ENCODE data around the gene TGFBR2.

The TGFBR2 gene

DNA sequence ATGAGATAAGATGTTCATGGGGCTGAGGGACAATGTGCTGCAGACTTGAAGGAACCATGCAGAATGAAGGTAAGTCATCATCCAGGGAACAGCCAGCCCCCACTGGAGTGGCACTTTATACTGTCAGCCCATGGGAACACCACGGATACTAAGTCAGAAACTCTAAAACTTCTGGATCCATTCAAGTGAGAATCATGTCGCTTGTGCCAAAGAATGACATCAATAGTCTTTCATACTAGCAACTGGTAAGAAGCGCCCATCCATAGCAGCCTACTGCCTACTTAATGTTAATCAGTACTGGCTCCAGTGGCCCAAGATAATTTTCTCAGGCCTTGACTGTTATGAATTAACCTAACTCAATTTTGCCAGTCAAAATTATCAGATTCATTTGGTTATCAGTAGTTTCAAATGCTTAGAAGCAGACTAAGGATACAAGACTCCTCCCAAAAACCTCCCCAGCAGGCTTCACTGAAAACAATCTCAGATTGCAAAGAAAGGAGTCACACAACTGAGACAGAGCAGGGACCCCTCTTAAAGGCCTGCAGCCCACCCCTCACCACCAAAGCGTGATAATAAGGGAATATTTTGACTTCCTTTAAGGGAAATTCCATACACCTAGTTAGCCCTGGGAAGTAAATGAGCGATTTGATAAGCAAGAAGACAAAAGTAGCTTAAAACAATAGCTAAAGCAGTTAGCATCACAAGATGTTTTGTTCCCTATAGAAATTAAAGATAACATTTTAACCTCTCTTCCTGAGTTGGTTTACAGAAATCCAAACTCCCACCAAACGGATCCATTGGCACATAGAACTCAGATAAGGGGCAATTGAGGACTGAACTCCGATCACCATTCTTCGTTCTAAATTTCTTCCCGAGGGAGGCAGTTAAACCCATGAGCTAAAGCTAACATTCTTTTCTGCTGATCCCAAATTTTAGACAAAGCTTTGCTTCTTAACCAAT is 98.8 kb downstream of the TGFBR2 start:
- no peak overlapping the region for H2BK120ac ChIP-seq (ENCODE audit: insufficient read depth, low read length, poor library complexity)
- H3K4me1 ChIP-seq (ENCODE audit: control insufficient read depth in 1 of 2, insufficient read depth in 2 of 2, low read length in 2 of 2) = no peaks in the 10 kb centered on the region
- H3K4ac ChIP-seq (ENCODE audit: low read depth, low read length) = no peak overlapping the region
- no peaks in the 10 kb centered on the region for H3K79me1 ChIP-seq (ENCODE audit: low read length)
- H3K79me2 ChIP-seq (ENCODE audit: control insufficient read depth, insufficient read depth, low read length, poor library complexity) = no peaks in the 10 kb centered on the region
- no peak overlapping the region for H2AFZ ChIP-seq (ENCODE audit: insufficient read depth, low read length, poor library complexity)
- H3K9me3 ChIP-seq (ENCODE audit: insufficient read depth, low read depth, low read length) = no peaks in the 10 kb centered on the region
- H4K91ac ChIP-seq (ENCODE audit: low read depth, low read length) = no peak overlapping the region
- DNase-seq = no peak
- no peak overlapping the region for H4K12ac ChIP-seq (ENCODE audit: low read depth, low read length)
- no peak overlapping the region for H3K4me2 ChIP-seq (ENCODE audit: low read length)
- H3K4me3 ChIP-seq (ENCODE audit: low read depth, low read length) = no peak overlapping the region
- no peak overlapping the region for H3K23ac ChIP-seq (ENCODE audit: low read length)
- no CpG with 5 or more reads among the region's 9 CpGs for WGBS (ENCODE audit: extremely low coverage, insufficient coverage, insufficient read length)
- H3K14ac ChIP-seq (ENCODE audit: low read length) = no peak overlapping the region
- no peak overlapping the region for H2BK5ac ChIP-seq (ENCODE audit: low read depth, low read length, poor library complexity)
- H3K36me3 ChIP-seq (ENCODE audit: control insufficient read depth in 1 of 2, insufficient read depth in 2 of 2, low read length in 2 of 2) = peaks cover 2 to 4% of the 10 kb centered on the region in 2 experiments
- H3K18ac ChIP-seq (ENCODE audit: low read length) = no peak overlapping the region
- no peaks in the 10 kb centered on the region for H3K27me3 ChIP-seq (ENCODE audit: insufficient read depth, low read length)
- H2BK12ac ChIP-seq (ENCODE audit: low read length) = no peak overlapping the region
- H4K8ac ChIP-seq (ENCODE audit: low read depth, low read length) = no peak overlapping the region
- no peak overlapping the region for H2AK5ac ChIP-seq (ENCODE audit: low read length)
- no peak overlapping the region for H3K27ac ChIP-seq (ENCODE audit: low read depth, low read length)
- no peak overlapping the region for H3K9ac ChIP-seq (ENCODE audit: low read length)

DNA sequence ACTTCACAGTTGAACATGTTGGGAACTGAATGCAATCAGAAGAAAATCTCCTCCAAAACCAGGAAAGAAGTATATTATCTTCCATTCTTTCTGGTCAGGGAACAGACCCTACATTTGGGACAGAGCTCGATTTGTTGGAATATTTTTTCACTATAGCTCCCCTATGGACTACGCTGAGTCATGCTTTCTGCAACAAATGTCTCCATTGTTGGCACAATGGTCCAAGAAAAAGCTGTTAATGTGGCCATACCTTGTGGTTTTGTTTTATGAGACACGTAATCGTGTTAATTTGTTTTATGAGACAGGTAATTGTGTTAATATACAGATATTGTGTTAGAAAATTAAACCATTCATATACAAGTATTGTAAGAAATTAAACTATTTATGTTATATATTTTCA is 101.4 kb downstream of the TGFBR2 start:
- H3K14ac ChIP-seq (ENCODE audit: low read length) = no peak overlapping the region
- no peak overlapping the region for H3K4me2 ChIP-seq (ENCODE audit: low read length)
- no peak overlapping the region for H3K4me3 ChIP-seq (ENCODE audit: low read depth, low read length)
- no peak for DNase-seq
- H2BK12ac ChIP-seq (ENCODE audit: low read length) = no peak overlapping the region
- H3K23ac ChIP-seq (ENCODE audit: low read length) = no peak overlapping the region
- H4K12ac ChIP-seq (ENCODE audit: low read depth, low read length) = no peak overlapping the region
- H2AK5ac ChIP-seq (ENCODE audit: low read length) = no peak overlapping the region
- no peaks in the 10 kb centered on the region for H3K9me3 ChIP-seq (ENCODE audit: insufficient read depth, low read depth, low read length)
- no CpG with 5 or more reads among the region's 4 CpGs for WGBS (ENCODE audit: extremely low coverage, insufficient coverage, insufficient read length)
- H3K27me3 ChIP-seq (ENCODE audit: insufficient read depth, low read length) = no peaks in the 10 kb centered on the region
- H3K9ac ChIP-seq (ENCODE audit: low read length) = no peak overlapping the region
- no peak overlapping the region for H4K8ac ChIP-seq (ENCODE audit: low read depth, low read length)
- H2BK5ac ChIP-seq (ENCODE audit: low read depth, low read length, poor library complexity) = no peak overlapping the region
- H3K27ac ChIP-seq (ENCODE audit: low read depth, low read length) = no peak overlapping the region
- H3K4ac ChIP-seq (ENCODE audit: low read depth, low read length) = no peak overlapping the region
- no peak overlapping the region for H3K18ac ChIP-seq (ENCODE audit: low read length)
- no peak overlapping the region for H2BK120ac ChIP-seq (ENCODE audit: insufficient read depth, low read length, poor library complexity)
- H3K4me1 ChIP-seq (ENCODE audit: control insufficient read depth in 1 of 2, insufficient read depth in 2 of 2, low read length in 2 of 2) = no peaks in the 10 kb centered on the region
- H2AFZ ChIP-seq (ENCODE audit: insufficient read depth, low read length, poor library complexity) = no peak overlapping the region
- no peaks in the 10 kb centered on the region for H3K79me2 ChIP-seq (ENCODE audit: control insufficient read depth, insufficient read depth, low read length, poor library complexity)
- peaks cover 0 to 2% of the 10 kb centered on the region in 2 experiments for H3K36me3 ChIP-seq (ENCODE audit: control insufficient read depth in 1 of 2, insufficient read depth in 2 of 2, low read length in 2 of 2)
- H3K79me1 ChIP-seq (ENCODE audit: low read length) = no peaks in the 10 kb centered on the region
- H4K91ac ChIP-seq (ENCODE audit: low read depth, low read length) = no peak overlapping the region

DNA sequence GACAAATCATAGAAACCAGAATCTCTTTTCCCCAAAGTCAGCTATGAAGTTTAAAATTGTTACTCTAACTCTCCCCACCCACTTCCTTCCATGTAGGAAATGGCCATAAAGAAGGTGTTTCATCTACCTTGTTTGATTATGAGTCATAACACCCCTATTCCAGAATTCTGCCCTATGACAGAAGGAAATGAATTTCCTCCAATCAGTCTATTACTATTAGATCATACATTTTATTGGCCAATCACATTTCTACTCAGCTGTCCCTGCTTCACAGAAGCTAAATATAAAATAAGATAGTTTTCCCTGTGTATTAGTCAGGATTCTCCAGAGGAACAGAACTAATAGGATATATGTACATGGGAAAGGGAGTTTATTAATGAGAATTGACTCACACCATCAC is 102.1 kb downstream of the TGFBR2 start:
- Histone ChIP-seq H3K4ac (ENCODE audit: low read depth, low read length) (no peak overlapping the region), H4K12ac (ENCODE audit: low read depth, low read length) (no peak overlapping the region), H4K8ac (ENCODE audit: low read depth, low read length) (no peak overlapping the region), H2BK12ac (ENCODE audit: low read length) (no peak overlapping the region), H2BK5ac (ENCODE audit: low read depth, low read length, poor library complexity) (no peak overlapping the region), H3K79me1 (ENCODE audit: low read length) (no peaks in the 10 kb centered on the region), H3K27ac (ENCODE audit: low read depth, low read length) (no peak overlapping the region), H3K4me1 (ENCODE audit: control insufficient read depth in 1 of 2, insufficient read depth in 2 of 2, low read length in 2 of 2) (no peaks in the 10 kb centered on the region), H3K14ac (ENCODE audit: low read length) (no peak overlapping the region), H3K4me2 (ENCODE audit: low read length) (no peak overlapping the region), H3K18ac (ENCODE audit: low read length) (no peak overlapping the region), H3K36me3 (ENCODE audit: control insufficient read depth in 1 of 2, insufficient read depth in 2 of 2, low read length in 2 of 2) (no peaks in the 10 kb centered on the region), H4K91ac (ENCODE audit: low read depth, low read length) (no peak overlapping the region), H3K9ac (ENCODE audit: low read length) (no peak overlapping the region), H2AK5ac (ENCODE audit: low read length) (no peak overlapping the region), H2BK120ac (ENCODE audit: insufficient read depth, low read length, poor library complexity) (no peak overlapping the region), H3K9me3 (ENCODE audit: insufficient read depth, low read depth, low read length) (no peaks in the 10 kb centered on the region), H3K23ac (ENCODE audit: low read length) (no peak overlapping the region), H3K27me3 (ENCODE audit: insufficient read depth, low read length) (no peaks in the 10 kb centered on the region), H3K4me3 (ENCODE audit: low read depth, low read length) (no peak overlapping the region), H2AFZ (ENCODE audit: insufficient read depth, low read length, poor library complexity) (no peak overlapping the region), H3K79me2 (ENCODE audit: control insufficient read depth, insufficient read depth, low read length, poor library complexity) (no peaks in the 10 kb centered on the region)
- no peak for DNase-seq

DNA sequence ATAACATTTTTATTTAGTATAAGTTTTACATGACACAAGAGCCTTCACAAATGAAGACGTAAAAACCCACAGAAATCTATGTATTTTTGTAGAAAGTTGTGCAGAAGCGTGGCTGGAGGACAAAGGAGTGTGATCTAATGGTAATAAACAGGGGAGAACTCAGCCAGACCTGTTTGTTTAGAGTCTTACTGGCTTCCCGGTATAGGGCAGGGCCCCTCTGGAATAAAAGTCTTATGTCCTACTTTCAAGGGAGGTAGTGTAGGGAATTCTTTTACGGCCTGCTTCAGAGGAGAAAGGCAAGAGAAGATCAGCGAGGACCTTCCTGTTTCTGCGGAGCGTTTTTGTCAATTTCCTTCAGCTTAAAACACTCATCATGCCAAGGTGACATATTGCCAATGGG is 103.6 kb downstream of the TGFBR2 start:
- no peaks in the 10 kb centered on the region for H3K36me3 ChIP-seq (ENCODE audit: control insufficient read depth in 1 of 2, insufficient read depth in 2 of 2, low read length in 2 of 2)
- no peak overlapping the region for H4K8ac ChIP-seq (ENCODE audit: low read depth, low read length)
- no peak overlapping the region for H3K9ac ChIP-seq (ENCODE audit: low read length)
- no peak overlapping the region for H3K14ac ChIP-seq (ENCODE audit: low read length)
- H3K27ac ChIP-seq (ENCODE audit: low read depth, low read length) = no peak overlapping the region
- H2BK120ac ChIP-seq (ENCODE audit: insufficient read depth, low read length, poor library complexity) = no peak overlapping the region
- no peak overlapping the region for H2AFZ ChIP-seq (ENCODE audit: insufficient read depth, low read length, poor library complexity)
- no CpG with 5 or more reads among the region's 7 CpGs for WGBS (ENCODE audit: extremely low coverage, insufficient coverage, insufficient read length)
- no peaks in the 10 kb centered on the region for H3K27me3 ChIP-seq (ENCODE audit: insufficient read depth, low read length)
- H3K79me2 ChIP-seq (ENCODE audit: control insufficient read depth, insufficient read depth, low read length, poor library complexity) = no peaks in the 10 kb centered on the region
- H3K23ac ChIP-seq (ENCODE audit: low read length) = no peak overlapping the region
- H4K91ac ChIP-seq (ENCODE audit: low read depth, low read length) = no peak overlapping the region
- no peak overlapping the region for H4K12ac ChIP-seq (ENCODE audit: low read depth, low read length)
- no peak for DNase-seq
- peaks cover 2% of the 10 kb centered on the region for H3K9me3 ChIP-seq (ENCODE audit: insufficient read depth, low read depth, low read length)
- H3K4me1 ChIP-seq (ENCODE audit: control insufficient read depth in 1 of 2, insufficient read depth in 2 of 2, low read length in 2 of 2) = no peaks in the 10 kb centered on the region
- H3K4ac ChIP-seq (ENCODE audit: low read depth, low read length) = no peak overlapping the region
- no peak overlapping the region for H3K4me3 ChIP-seq (ENCODE audit: low read depth, low read length)
- H3K18ac ChIP-seq (ENCODE audit: low read length) = no peak overlapping the region
- H2BK5ac ChIP-seq (ENCODE audit: low read depth, low read length, poor library complexity) = no peak overlapping the region
- H2AK5ac ChIP-seq (ENCODE audit: low read length) = no peak overlapping the region
- no peak overlapping the region for H2BK12ac ChIP-seq (ENCODE audit: low read length)
- H3K4me2 ChIP-seq (ENCODE audit: low read length) = no peak overlapping the region
- H3K79me1 ChIP-seq (ENCODE audit: low read length) = no peaks in the 10 kb centered on the region
